Hematopoietic multipotent progenitor cell treated with erythropoietin and hydrocortisone succinate and interleukin-3 and kit ligand, for 17 days (in vitro differentiated cells): Measurements from ENCODE around the gene RPL13.

Experiments used
- DNase-seq: peaks from one replicate; pipeline ENCODE4 v3.0.0-alpha.2; 2015; ENCODE audit warnings: low spot score

RPL13 gene

GRCh38 chr16:89599451-89599858 lies 39.0 kb downstream of the RPL13 start:
- DNase-seq = no peak

- DNase-seq = no peak
Observed at GRCh38 chr16:89599902-89600301, 39.4 kb downstream of the RPL13 start.

DNA sequence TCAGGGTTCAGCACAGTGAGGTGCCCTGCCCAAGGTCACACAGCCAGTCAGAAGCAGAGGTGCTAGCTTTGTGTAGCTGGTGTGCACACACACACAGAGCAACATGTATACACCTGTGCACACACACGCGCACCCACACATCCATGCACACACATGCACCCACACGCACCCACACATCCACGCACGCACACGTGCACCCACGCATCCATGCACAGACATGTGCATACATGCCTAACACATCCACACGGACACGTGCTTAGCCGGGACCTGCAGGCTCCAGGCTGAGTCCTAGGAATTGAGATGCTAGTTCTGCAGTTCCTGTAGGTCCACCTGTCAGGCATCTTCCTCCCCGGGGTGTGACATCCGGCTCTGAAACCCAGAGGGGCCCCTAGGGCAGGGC lies 39.9 kb downstream of the RPL13 start:
- no peak for DNase-seq

GRCh38 chr16:89600956-89601355 lies 40.5 kb downstream of the RPL13 start:
- no peak for DNase-seq

GRCh38 chr16:89601906-89602272 lies 41.4 kb downstream of the RPL13 start:
- no peak for DNase-seq

DNA sequence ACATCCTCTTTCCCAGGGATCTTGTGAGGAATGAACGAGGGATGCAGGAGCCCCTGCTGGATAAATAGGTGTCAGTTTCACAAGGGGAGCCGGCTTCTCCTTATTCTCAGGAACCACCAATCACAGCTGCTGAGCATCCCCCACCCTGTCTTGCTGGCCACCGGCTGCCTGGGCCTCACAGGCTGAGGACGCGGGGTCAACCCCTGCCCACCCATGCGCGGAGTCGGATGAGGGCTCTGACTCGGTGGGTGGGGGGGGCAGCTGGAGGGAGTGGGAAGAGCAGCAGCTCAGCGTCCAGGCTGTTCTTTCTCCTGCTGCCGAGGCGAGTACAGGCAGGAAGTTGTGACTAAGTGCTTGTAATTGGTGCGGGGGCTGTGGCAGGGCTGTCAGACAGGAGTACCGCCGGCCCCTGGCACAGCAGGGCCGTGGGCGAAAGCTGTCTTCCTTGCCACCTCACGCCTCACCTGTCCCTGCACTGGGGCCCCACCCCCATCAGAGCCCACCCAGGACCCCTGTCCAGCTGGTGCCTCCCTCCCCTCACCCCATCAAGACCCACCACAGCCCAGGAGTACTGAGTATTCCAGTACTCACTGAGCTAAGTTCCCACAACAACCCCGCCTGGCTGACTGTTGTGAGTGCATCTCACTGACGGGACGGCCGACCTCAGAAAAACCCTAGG lies 41.9 kb downstream of the RPL13 start:
- no peak for DNase-seq

GRCh38 chr16:89602952-89603590 lies 42.6 kb downstream of the RPL13 start:
- no peak for DNase-seq

DNA sequence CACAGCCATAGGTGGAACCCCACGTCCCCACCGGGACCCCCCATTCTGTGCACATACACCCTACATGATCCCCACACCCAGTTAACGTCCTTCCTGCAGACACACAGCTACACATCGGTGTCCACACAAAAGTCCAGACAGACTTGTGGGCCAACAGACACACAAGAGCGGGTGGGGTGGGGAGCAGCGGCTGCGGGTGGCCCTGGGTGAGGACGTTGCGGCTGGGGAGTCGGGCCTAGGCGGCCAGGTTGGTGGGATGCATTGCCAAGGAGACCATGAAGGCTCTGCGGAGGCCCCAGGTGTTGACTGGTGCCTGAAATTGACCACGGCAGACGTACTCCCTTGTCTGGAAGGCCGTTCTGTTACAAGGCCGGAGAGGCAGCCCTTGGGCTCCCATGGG lies 44.3 kb downstream of the RPL13 start:
- DNase-seq = no peak

DNA sequence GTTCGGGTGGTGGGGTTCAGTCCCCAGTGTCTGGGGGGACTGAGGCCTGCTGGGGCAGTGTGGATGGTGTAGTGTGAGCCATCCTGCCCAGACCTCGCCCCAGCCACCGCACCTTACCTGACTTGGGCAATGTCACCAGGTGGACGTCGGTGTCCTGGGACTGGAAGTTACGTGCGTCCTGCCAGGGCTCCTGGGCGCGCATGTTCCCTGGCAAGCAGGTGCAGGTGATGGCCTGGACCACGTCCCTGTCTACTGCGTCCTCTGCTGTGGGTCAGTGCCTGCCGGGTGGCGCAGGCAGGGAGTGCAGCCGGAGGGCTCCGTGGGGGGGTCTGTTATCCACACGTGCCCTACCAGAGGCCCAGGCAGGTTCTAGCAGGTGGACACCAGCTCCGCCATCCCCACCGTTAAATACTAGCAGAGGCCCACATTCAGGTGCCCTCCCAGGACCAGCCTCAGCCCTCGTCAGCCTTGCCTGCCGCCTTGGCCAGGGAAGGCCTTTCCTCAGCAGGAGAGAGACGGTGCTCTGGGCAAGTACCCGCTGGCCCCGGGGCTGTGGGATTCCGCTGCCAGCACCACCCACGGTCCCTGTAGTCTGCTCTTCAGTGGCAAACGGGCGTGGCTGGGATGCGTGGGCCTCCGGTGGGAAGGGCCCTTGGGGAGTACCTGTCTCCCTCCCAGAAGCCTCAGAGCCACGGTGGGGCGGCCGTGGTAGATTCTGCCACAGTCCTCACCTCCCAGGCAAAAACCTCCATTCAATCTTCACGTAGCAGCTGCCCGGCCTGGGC lies 44.9 kb downstream of the RPL13 start:
- no peak for DNase-seq

GRCh38 chr16:89606006-89606405 lies 45.5 kb downstream of the RPL13 start:
- DNase-seq = no peak

DNA sequence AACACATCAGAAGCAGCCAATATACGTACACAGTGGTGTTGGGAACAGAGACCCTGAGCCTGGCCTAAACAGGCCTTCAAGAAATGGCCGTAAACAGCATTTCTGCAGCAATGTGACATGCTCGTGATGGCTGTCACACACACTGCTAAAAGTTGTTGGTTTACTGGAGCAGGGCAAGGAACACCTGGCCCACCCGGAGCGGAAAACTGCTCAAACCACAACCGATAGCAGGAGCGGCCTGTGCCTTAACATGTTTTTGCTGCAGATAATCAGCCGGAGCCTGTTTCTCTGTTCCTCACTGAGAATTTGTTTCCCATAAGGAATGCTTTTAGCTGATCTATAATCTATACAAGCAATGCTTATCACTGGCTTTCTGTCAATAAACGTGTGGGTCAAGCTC lies 47.0 kb downstream of the RPL13 start:
- no peak for DNase-seq

GRCh38 chr16:89607937-89608740 lies 47.7 kb downstream of the RPL13 start:
- DNase-seq = no peak

- no peak for DNase-seq
Observed at GRCh38 chr16:89610108-89610453, 49.6 kb downstream of the RPL13 start.

DNA sequence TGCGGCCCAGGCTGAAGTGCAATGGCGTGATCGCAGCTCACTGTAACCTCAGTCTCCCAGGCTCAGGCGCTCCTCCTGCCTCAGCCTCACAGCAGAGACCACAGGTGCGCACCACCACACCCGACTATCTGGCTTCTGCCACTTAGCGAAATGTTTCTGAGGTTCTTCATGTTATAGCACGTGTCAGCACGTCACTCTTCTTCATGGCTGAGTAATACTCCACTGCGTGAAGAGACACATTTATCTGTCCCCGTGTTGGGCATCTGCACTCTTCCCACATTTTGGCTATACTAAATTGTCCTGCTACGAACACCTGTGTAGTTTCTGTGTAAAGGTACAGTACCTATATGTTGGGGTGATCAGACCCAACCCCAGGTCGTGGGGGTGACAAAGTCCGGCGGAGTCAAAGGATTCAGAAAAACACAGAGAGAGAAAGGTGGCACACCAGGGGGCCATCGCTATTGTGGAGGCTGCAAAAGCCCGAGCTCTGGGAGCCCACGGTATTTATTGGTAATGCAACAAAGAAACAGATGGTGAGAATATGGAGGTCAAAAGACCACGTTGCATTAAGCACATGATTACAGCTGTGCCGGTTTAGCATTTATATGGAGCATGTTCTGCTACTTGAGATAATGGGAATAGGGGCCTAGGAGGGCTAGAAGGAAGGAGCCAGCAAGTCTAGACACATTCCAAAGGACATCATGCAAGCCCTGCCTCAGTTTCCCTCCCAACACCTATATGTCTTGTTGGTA lies 52.1 kb downstream of the RPL13 start:
- DNase-seq = no peak

DNA sequence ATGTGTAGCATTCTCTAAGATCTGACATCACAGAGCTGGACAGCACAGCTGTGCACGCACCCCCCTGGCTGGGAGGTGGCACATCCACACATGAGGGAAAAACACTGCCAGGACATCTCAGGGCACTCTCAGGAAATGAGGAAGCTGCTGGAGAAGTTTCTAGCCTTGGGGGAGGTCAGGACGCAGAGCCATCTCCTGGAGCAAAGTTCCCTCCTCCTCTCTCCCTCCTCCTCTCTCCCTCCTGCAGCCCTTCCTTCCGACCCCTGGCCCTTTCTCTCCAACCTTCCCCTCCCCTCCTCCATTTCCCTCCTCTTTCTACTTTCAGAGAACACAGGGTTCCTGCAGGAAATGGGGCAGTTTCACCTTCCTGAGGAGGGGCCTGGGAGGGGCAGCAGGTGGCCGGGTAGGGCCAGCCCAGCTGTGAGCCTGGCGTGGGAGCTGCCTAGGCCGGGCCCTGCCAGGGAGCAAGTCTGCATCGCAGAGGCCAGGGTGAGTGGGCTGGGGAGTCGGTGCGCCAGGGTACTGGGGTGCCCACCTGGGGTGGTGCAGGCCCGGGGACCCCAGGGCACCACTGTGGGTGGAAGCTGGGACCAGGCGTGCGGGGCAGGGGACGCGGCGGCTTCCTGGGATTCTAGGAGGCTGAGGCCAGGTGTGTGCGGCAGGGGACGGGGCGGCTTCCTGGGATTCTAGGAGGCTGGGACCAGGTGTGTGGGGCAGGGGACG lies 52.9 kb downstream of the RPL13 start, which contains the start of gene DPEP1:
Gene DPEP1 (plus strand): TSS at position 412 of the 723 bp plus-strand sequence. CDS start 16,769 bp downstream, outside the sequence.
- DNase-seq = no peak

GRCh38 chr16:89613954-89614459 lies 53.5 kb downstream of the RPL13 start:
- no peak for DNase-seq
